ENCODE data around the gene STK39.
"Not testable (repeated sequence)": the region's sequence is repeated elsewhere in the genome, so short reads cannot be mapped to it uniquely, and the experiment has no call there.

Gene STK39

DNA sequence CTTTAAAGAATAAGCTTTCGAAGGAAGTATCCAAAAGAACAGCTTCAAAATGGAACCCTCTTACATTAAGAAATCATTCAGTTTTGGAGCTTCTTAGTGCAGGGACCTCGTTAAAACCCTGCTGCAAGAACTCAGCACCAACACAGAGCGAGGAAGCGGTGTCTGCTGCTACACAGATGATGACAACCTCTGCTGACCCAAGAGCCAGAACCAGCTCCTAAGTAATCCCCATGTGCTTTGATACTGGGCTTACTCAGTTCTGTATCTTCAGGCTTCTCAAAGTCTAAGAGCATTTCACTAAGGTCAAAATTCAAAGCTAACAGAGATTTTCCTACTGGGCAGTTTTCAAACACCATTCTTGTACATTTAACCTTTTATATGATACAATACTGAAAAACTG lies 194.6 kb downstream of the STK39 start:
- H3K4me3 ChIP-seq (ENCODE audit: low read depth, low read length): no peak overlapping the region
- no peak for DNase-seq (ENCODE audit: low read depth)
- no peak for TF ChIP-seq CTCF (conservative IDR thresholded peaks at IDR 0.05; ENCODE audit: low read depth, low read length)

- TF ChIP-seq CTCF (conservative IDR thresholded peaks at IDR 0.05; ENCODE audit: low read depth, low read length): peak; percentile 16
Observed at GRCh38 chr2:168050377-168050776, 197.0 kb downstream of the STK39 start.

DNA sequence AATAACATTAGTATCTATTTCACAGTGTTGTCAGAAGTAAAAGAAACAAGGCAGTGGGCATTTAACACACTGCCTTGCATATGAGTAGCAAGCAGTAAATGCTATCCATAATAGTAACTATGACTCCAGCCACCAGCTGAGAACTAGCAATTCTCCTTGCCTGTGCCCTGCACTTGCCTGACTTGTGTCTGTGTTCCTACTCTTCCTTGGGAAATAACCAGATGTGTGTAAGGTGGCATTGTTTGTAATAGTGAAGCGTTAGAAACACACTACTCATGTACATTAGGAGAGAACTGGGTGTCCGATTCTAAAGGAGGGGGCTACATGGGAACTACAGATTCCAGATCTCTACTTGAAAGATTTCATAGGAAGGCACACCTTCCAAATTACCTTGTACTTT lies 197.8 kb downstream of the STK39 start:
- DNase-seq (ENCODE audit: low read depth): no peak
- TF ChIP-seq CTCF (conservative IDR thresholded peaks at IDR 0.05; ENCODE audit: low read depth, low read length): no peak
- H3K4me3 ChIP-seq (ENCODE audit: low read depth, low read length): no peak overlapping the region

More at GRCh38 chr2:168050377-168050776, 197.0 kb downstream of the STK39 start:
- no peak for DNase-seq (ENCODE audit: low read depth)
- no peak overlapping the region for H3K4me3 ChIP-seq (ENCODE audit: low read depth, low read length)

GRCh38 chr2:168047091-168047690 lies 200.2 kb downstream of the STK39 start:
- TF ChIP-seq CTCF (conservative IDR thresholded peaks at IDR 0.05; ENCODE audit: low read depth, low read length): no peak
- DNase-seq (ENCODE audit: low read depth): no peak
- H3K4me3 ChIP-seq (ENCODE audit: low read depth, low read length): no peak overlapping the region

DNA sequence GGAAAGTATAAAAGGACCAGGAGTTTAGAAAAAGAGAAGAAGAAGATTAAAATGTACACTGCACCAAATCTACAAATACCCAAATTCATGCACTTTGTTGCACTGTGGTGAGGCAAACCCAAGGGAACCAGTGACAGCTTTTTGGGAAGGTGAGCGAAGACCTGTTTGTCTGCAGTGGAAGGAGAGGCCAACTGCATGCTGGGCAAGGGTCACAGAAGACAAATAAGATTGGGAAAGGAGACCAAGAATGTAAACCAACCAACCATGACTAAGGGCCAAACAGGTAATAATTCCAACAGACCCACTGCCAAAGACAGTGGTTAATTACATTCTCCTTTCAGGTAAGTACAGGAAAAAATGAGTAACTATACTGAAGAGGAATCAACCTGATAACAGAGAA lies 202.8 kb downstream of the STK39 start:
- TF ChIP-seq CTCF (conservative IDR thresholded peaks at IDR 0.05; ENCODE audit: low read depth, low read length): no peak
- no peak overlapping the region for H3K4me3 ChIP-seq (ENCODE audit: low read depth, low read length)
- DNase-seq (ENCODE audit: low read depth): no peak

GRCh38 chr2:168044176-168044575 lies 203.2 kb downstream of the STK39 start:
- no peak for DNase-seq (ENCODE audit: low read depth)
- H3K4me3 ChIP-seq (ENCODE audit: low read depth, low read length): no peak overlapping the region
- no peak for TF ChIP-seq CTCF (conservative IDR thresholded peaks at IDR 0.05; ENCODE audit: low read depth, low read length)

DNA sequence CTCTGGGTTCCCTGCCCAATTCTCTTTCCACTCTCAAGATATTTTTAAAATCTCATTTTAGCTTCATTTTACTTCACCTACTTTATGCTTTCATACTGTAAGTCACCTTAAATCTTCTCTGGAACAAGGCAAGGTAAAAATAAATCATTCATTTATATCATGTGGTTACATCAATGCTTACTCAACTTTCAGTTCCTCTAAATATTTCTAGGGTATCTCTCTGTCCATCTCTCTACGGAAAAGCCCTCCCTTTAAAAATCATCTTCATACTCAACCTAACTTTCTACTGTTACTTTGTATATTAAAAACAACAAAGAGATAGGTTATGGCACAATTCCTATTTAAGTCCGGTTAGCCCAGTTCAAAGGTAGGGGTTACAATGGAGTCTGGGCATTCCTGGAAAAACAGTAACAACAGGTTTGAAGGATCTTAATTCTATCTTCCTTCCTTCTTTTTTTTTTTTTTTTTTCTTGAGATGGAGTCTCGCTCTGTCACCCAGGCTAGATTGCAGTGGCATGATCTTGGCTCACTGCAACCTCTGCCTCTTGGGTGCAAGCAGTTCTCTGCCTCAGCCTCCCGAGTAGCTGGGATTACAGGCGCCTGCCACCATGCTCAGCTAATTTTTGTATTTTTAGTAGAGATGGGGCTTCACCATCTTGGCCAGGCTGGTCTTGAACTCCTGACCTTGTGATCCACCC lies 205.1 kb downstream of the STK39 start:
- not testable (repeated sequence) for DNase-seq (ENCODE audit: low read depth); H3K4me3 ChIP-seq (ENCODE audit: low read depth, low read length)
